ENCODE results near the gene ENTR1.

GRCh38 chr9:136436055-136436634 is 25.7 kb upstream of the ENTR1 start:
- no peak for TF ChIP-seq TCF12 (IDR thresholded peaks at IDR 0.05; ENCODE audit: low read depth)
- TF ChIP-seq CEBPB (IDR thresholded peaks at IDR 0.05), result no peak
- TF ChIP-seq RAD21 (IDR thresholded peaks at IDR 0.05; ENCODE audit: low read depth), result no peak
- no peak for TF ChIP-seq TAF1 (IDR thresholded peaks at IDR 0.05; ENCODE audit: low read depth)

All from Ishikawa (cell line).